NCI-H460 (cell line): ENCODE data around the gene HGF. TPM values are rescaled to one million over a fixed set of nuclear protein-coding genes. Genes with fewer than 3 reads are reported as not detected.
"Not testable (repeated sequence)": the region's sequence is repeated elsewhere in the genome, so short reads cannot be mapped to it uniquely, and the experiment has no call there.

Source experiments
- DNase-seq: peaks from one replicate; pipeline ENCODE4 v3.0.0-alpha.2; 2016; ENCODE audit warnings: low read depth; ENCODE audit errors: extremely low read depth
- polyA plus RNA-seq: library from polyadenylated mRNA; depleted of rRNA; stranded (reverse); fragments of >200 nt; gene quantifications from 2 replicates; pipeline ENCODE4 v1.2.3, GENCODE V29; 2014; cell fraction: nucleus; rRNA removed
- total RNA-seq: library from RNA; depleted of rRNA; stranded (reverse); fragments of >200 nt; shearing (Covaris generic); gene quantifications from 2 replicates; pipeline ENCODE4 v1.2.3, GENCODE V29; 2014; rRNA removed

HGF gene
- not detected in 2 replicates for total RNA-seq
- not detected in 2 replicates for polyA plus RNA-seq

DNA sequence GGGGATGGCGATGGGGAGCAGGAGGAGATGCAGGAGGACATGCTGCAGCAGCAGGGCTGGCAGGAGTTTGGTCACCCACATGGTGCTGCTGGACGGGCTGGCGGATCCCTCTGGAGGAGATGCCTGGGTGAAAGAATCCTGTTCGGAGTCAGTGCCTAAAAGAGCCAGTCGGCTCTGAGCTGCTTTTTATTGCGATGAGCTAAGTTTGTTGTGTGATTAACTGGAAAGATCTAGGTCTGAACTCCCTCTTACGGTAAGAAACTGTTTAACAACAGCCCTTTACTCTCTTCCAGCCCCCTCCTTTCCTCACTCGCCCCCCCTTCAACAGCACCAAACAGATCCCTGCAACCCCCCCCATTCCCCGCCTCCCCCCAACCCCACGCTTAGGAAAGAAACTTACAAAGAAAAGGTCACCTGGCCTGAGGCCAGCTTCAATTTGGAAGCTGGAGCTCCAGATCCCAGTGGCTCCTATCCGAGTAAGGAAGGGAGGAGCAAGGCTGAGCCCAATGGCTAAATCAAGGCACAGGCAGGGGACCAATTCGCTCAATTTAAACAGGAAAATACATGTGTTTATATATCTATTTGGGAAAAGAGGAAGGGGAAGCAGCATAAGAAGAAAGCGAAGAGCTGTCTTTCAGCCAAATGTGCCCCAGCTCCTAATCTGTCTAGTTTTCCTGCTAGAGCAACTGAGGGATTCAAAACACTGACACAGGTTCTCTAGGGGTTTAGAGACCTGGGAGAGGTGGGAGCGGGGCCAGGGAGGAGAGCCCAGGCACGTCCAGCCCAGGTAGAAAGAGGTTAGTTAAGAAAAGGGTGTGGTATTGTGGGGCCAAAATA, at the start of gene HGF:
Gene HGF, minus strand, starts transcription at position 157 of the 837 bp plus-strand sequence. Its CDS starts 76 bp downstream, at position 81.
- DNase-seq: no peak

DNA sequence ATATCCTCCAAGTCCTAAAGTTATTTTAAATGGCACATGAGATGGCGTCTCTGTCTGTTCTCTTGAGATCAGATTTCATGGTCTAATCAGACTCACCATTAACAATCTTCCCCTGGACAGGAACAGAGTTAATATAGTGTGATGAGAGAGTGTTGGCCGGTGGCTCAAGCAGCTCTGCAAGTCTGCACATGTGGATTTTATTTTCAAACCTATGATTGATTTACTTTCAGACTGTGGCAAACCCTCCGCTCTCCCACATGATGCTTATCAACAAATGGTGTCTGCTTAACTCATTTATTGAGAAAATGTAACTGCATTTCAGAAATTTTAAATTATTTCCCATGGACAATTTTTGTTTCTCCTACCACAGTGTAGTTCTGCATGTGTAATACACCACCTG, 46.5 kb upstream of the HGF start:
- DNase-seq: no peak

GRCh38 chr7:81812866-81813476, 43.1 kb upstream of the HGF start:
- not testable (repeated sequence) for DNase-seq

DNA sequence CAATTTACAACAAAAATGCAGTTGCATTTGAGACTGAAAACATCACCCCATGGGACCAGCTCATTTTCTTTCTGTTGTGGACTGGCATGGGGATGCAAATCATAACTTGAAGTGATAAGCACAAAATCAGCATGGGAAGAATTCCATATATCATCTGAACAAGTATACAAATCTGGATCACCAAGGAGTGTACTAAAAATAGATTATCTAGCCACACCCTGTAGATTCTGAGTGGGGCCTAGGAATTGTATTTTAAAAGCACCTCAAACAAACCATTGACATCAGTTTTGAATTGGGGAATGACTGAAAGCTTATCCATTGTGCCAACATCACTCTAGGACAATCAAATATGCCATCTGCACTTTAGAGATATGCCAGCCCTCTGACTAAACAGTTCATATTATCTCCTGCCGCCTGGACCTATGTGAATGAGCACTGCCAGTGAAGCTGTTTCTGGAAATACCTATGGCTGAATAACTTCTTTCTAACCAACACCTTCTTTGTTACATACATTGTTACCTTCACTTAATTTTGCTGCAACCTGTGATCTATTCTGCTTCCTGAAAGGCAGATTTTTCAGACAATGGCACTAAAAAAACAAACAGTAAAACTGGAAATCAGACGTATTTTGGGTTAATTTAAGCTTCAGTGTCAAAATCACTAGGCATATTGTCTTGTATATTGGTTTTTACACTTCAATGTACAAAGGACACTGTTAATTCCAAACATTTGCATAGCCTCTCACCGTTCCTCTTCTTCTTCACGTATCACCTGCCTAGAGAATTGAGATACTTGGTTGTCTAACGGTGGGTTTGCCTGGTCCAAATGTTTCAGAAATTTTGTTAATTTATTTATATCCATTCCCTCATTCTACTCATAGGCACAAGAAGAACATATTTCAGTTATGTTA, 42.4 kb upstream of the HGF start:
- no peak for DNase-seq

DNA sequence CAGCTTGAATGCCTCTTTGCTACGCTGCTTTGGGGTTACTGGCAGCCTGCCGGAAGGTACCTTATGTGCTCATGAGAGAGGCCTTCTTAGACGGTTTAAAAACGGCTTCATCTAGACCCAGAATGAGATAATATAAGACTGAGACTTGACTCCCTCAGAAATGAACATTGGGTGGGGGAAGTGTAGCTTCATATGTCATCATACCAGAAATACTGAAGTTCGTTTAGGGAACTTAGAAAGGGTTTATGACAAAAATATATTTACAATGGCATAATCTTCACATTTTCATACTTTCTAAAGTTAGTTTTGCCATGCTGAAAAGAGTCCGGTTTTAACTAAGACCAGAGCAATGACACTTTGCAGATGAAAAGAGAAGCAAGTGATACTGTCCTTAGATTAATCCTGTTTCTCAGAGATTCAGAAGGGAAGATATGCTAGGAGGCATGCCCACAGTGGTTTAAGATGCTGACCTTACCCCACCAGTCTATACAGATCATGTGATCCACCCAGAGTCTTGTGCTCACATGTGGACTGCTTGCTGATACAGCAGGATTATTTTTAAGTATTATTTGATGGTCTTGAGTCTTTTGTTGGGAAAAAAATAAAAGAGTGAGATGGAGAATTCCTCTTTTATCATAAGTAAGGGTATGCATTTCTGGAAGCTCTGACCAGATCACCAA, 40.8 kb upstream of the HGF start:
- no peak for DNase-seq

DNA sequence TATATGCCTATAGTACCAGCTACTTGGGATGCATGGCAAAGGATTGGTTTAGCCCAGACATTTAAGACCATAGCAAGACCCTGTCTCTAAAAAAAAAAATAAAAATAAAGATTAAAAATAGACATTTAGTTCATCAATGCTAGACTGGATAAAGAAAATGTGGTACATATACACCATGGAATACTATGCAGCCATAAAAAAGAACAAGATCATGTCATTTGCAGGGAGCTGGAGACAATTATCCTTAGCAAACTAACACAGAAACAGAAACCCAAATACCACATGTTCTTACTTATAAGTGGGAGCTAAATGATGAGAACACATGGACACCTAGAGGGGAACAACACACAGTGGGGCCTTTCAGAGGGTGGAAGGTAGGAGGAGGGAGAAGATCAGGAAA, 38.5 kb upstream of the HGF start:
- DNase-seq: not testable (repeated sequence)

DNA sequence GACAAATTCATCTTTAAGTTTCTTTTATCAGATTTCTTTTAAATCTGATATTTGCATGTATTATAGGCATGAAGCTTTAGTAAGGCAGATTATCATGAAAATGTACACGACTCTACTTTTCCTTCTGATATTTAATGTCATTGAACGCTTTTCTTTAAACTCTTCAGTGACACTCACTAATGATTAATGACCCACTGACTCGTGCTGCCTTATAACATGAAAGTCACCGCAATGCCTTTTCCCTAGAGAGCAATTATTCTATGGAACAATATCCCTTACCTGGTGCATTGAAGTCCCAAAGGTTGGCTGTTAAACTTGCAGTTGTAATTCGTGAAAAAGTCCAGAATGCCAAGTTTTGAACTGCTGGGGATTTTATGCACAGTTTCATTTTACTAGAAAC, 33.4 kb upstream of the HGF start:
- no peak for DNase-seq

- no peak for DNase-seq
Observed at GRCh38 chr7:81802251-81802650, 32.4 kb upstream of the HGF start.

DNA sequence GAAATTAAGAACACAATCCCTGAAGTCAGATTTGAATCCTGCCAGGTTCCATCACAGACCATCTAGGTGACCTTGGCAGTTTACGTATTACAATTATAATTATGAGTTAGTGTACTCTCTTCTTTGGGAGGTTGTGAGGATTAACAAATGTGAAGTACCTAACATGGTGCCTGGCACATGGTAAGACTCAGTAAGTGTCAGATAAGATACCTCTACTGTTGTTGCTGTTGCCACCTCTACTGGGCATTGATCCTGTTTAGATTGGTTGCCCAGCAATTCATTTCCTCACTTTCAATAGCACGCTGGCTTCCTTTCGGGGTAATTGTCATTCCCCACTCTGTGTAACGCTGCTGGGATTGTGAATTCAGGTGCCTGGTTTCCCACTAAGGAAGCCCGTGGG, 31.7 kb upstream of the HGF start:
- no peak for DNase-seq

- no peak for DNase-seq
Observed at GRCh38 chr7:81791568-81792518, 22.0 kb upstream of the HGF start.

DNA sequence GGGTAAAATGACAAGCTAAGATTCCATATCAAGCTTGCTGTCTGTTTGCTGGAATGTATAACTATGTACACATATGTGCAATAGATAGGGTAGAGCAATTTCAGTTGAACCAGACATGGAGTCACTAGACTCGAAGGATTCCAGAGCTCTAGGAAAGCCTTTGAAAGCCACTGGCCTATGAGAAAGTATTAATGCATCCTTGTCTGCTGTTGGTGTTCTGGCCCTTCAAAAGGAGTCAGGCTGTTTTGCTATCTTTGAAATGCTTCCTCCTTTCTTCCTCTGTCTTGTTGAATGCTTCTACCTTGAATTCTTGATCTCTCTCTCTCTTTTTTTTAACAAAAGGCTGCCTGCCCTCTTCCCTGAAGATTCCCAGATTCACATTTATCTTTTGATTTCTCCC, 20.8 kb upstream of the HGF start:
- DNase-seq: no peak

- no peak for DNase-seq
Observed at GRCh38 chr7:81790120-81790500, 20.3 kb upstream of the HGF start.

GRCh38 chr7:81789406-81790119, 19.7 kb upstream of the HGF start:
- no peak for DNase-seq

- DNase-seq: no peak
Observed at GRCh38 chr7:81788246-81788645, 18.4 kb upstream of the HGF start.

- DNase-seq: no peak
Observed at GRCh38 chr7:81783818-81784217, 14.0 kb upstream of the HGF start.

DNA sequence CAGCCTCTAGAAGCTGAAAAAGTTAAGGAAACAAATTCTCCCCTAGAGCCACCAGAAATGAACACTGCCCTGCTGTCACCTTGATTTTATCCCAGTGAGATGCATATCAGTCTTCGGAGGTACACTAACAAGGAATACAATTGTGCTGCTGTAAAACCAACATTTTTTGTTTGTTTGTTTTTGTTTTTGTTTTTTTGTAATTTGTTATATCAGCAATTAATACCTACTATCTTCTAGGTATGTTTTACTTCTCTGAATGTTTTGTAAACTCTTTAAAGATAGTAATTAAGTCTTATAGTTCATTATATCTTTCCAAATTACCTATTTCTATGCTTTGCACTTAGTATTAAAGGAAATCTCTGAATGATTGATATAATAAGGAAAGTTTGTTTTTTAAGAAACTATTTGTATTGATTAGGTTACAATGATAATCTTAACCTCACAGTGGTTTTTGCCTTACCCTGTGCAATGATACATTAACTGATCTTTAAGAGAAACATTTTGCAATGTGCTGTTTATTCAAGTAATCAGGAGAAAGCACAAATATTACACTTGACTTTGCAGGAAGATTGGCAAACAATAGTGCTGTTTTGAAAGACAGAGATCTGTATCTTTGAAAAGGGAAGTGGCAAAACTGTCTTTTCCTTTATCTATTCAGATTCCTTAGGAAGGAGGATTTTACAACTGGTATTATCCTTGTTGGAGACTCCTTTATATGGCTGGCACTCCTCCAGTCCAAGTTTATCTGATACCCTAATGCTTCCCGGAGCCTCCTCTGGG, 11.3 kb upstream of the HGF start:
- no peak for DNase-seq

DNA sequence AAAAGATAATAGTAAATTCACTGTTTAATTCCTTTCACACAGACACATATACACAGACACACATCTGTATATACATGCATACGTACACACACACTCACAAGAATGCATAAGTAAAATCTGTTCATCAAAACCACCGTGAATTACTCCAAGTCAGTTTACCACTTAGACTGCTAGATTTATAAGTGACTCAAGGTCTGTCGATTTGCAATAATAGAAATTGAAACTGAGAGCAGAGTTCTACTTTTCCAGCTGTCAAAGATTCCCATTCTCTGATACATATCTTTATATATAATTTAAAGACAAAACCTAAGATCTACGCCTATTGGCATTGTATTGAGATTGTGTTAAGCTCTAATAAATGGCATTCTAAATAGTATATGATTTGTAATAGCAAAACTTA, 9.9 kb upstream of the HGF start:
- DNase-seq: no peak

DNA sequence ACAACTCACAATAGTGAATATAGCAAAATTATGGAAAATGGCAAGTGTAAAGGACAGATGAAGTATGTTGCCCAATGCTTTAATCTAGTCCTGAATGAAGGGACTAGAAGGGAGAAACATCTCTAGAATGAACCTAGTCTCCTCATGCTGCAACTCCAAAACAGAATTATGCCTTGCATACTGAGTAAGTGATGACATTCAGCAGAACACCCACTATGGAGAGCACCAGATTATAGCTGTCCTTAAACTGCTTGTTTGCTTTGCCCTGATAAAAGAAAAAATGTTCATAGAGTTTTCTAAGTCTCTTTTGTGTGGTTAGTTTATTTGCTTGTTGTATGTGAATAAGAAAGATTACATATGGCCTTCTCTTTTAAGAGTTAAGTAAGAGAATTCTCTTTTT, 7.8 kb upstream of the HGF start:
- no peak for DNase-seq
